C4-2B (cell line): Measurements from ENCODE around the gene KIAA0753.

Experiments used
- ZFX ChIP-seq: fragments of 450-650 bp; IDR thresholded peaks from 2 replicates; pipeline ENCODE4 v1.6.1; 2017
- TF ChIP-seq, protein P1 (sequence below): fragments of 450-650 bp; conservative IDR thresholded peaks from 2 replicates; pipeline ENCODE4 v1.5.1; 2017; ENCODE audit warnings: mild to moderate bottlenecking

DNA sequence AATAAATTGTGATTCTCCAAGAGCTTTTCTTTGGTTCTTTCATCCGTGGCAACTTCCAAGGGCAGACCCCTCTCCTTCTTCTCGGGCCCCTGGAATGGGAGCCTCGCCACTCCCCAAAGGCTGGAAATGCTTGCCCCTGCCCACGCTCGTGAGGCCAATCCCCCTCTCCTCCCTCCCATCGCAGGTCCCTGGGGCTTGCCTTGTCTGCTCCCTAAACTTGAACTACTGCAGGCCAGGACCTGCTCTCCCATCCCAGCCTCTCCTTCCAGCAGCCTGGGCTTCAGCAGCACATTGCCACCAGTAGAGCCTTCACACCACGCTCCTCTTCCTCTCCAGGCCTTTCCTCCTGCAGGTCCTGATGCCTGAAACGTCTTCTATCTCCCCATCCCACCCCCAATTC is 95.2 kb downstream of the KIAA0753 start:
- TF ChIP-seq, protein P1, sequence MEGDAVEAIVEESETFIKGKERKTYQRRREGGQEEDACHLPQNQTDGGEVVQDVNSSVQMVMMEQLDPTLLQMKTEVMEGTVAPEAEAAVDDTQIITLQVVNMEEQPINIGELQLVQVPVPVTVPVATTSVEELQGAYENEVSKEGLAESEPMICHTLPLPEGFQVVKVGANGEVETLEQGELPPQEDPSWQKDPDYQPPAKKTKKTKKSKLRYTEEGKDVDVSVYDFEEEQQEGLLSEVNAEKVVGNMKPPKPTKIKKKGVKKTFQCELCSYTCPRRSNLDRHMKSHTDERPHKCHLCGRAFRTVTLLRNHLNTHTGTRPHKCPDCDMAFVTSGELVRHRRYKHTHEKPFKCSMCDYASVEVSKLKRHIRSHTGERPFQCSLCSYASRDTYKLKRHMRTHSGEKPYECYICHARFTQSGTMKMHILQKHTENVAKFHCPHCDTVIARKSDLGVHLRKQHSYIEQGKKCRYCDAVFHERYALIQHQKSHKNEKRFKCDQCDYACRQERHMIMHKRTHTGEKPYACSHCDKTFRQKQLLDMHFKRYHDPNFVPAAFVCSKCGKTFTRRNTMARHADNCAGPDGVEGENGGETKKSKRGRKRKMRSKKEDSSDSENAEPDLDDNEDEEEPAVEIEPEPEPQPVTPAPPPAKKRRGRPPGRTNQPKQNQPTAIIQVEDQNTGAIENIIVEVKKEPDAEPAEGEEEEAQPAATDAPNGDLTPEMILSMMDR: no peak
- no peak for TF ChIP-seq ZFX
